A673 (cell line): ENCODE data around the gene MAPK11.

Source experiments
- CTCF ChIP-seq: fragments of 300-800, 200-600 bp; sonication (generic); conservative IDR thresholded peaks from 2 replicates; pipeline ENCODE4 v1.5.1; 2017; ENCODE audit warnings: low read depth, mild to moderate bottlenecking, antibody characterized with exemption, low read length, moderate library complexity, mixed read lengths
- EZH2 ChIP-seq: fragments of 200-600 bp; sonication (generic); IDR thresholded peaks from 2 replicates; pipeline ENCODE4 v1.6.1; 2017; ENCODE audit warnings: borderline replicate concordance, low read depth, mild to moderate bottlenecking, mixed read lengths, antibody characterized with exemption, low read length; ENCODE audit not compliant: poor library complexity, severe bottlenecking

- TF ChIP-seq EZH2 (no peak), CTCF (no peak)
Observed at GRCh38 chr22:50289151-50289941, 19.2 kb upstream of the MAPK11 start.
